CD14-positive monocyte (primary cell): ENCODE data around the gene TRMU. TPM values are rescaled to one million over a fixed set of nuclear protein-coding genes. Genes with fewer than 3 reads are reported as not detected.
A peak's percentile ranks its signal among the peaks of the same experiment; 100 is the strongest.

Experiments used
- DNase-seq, 3 donors: peaks; one replicate each; pipeline ENCODE4 v3.0.0-alpha.2; 2011 to 2022
- H2AFZ ChIP-seq: 2 replicates; pipeline ENCODE4 v1.6.0; 2012; ENCODE audit warnings: mild to moderate bottlenecking, low read depth, low read length, inconsistent platforms; ENCODE audit not compliant: insufficient read depth, poor library complexity, severe bottlenecking
- H3K27ac ChIP-seq, 2 donors: 1 replicate in 1 of 2; 2 replicates in 1 of 2; pipeline ENCODE4 v1.5.1; 2012 to 2013; ENCODE audit warnings: low read length in 2 of 2, control low read depth in 1 of 2, inconsistent platforms in 1 of 2, low read depth in 1 of 2, mild to moderate bottlenecking in 1 of 2
- H3K27me3 ChIP-seq, 2 donors: one replicate each; pipeline versions ENCODE4 v1.6.0 to v1.6.1; 2011 to 2013; ENCODE audit warnings: low read length in 2 of 2; ENCODE audit not compliant: control insufficient read depth in 2 of 2, insufficient read depth in 2 of 2
- H3K36me3 ChIP-seq, 2 donors: replicated peaks in 1 of 2; 1 replicate in 1 of 2; 2 replicates in 1 of 2; pipeline versions ENCODE4 v1.5.1 to v1.6.1; 2012 to 2013; ENCODE audit warnings: low read length in 2 of 2, control low read depth in 1 of 2, inconsistent platforms in 1 of 2, mild to moderate bottlenecking in 1 of 2; ENCODE audit not compliant: insufficient read depth in 2 of 2, control insufficient read depth in 1 of 2
- H3K4me1 ChIP-seq, 2 donors: 1 replicate in 1 of 2; 2 replicates in 1 of 2; pipeline versions ENCODE4 v1.5.1 to v1.6.1; 2012 to 2013; ENCODE audit warnings: low read length in 2 of 2, control low read depth in 1 of 2, inconsistent platforms in 1 of 2, mild to moderate bottlenecking in 1 of 2, moderate library complexity in 1 of 2; ENCODE audit not compliant: insufficient read depth in 2 of 2, control insufficient read depth in 1 of 2
- H3K4me2 ChIP-seq: replicated peaks from 2 replicates; pipeline ENCODE3; 2012; ENCODE audit warnings: low read length, moderate library complexity, mild to moderate bottlenecking; ENCODE audit not compliant: poor library complexity, severe bottlenecking; ENCODE audit errors: extremely low read depth
- H3K4me3 ChIP-seq, 3 experiments: fragments of 200-600 bp in 1 of 3; sonication (generic) in 1 of 3; replicated peaks in 1 of 3; 1 replicate in 2 of 3; 2 replicates in 1 of 3; pipeline ENCODE4 v1.5.1; 2011 to 2013; ENCODE audit warnings: low read length in 3 of 3, mild to moderate bottlenecking in 3 of 3, control low read depth in 2 of 3, low read depth in 2 of 3, inconsistent platforms in 1 of 3, moderate library complexity in 1 of 3
- H3K79me2 ChIP-seq: 2 replicates; pipeline ENCODE4 v1.6.0; 2012; ENCODE audit warnings: mild to moderate bottlenecking, control low read depth, inconsistent platforms, low read length, moderate library complexity; ENCODE audit not compliant: insufficient read depth
- H3K9ac ChIP-seq: 2 replicates; pipeline ENCODE4 v1.6.0; 2017; ENCODE audit warnings: low read length, mild to moderate bottlenecking; ENCODE audit not compliant: insufficient read depth, poor library complexity, severe bottlenecking
- H3K9me3 ChIP-seq, 2 donors: replicated peaks in 1 of 2; 1 replicate in 1 of 2; 2 replicates in 1 of 2; pipeline versions ENCODE4 v1.5.1 to v1.6.1; 2012 to 2013; ENCODE audit warnings: low read length in 2 of 2, control low read depth in 1 of 2; ENCODE audit not compliant: control insufficient read depth in 1 of 2, insufficient read depth in 1 of 2
- H4K20me1 ChIP-seq: 2 replicates; pipeline ENCODE4 v1.6.0; 2012; ENCODE audit warnings: mild to moderate bottlenecking, low read length, control low read depth, moderate library complexity; ENCODE audit not compliant: insufficient read depth
- H3K27ac Mint-ChIP-seq, 7 donors: one replicate each; pipeline ENCODE4 v1.8.0; 2020; ENCODE audit warnings: mild to moderate bottlenecking in 7 of 7, mixed read lengths in 7 of 7, moderate library complexity in 6 of 7, inconsistent platforms in 2 of 7
- H3K27me3 Mint-ChIP-seq, 3 donors: one replicate each; pipeline ENCODE4 v1.8.0; 2021 to 2022; ENCODE audit warnings: low read depth in 3 of 3, mild to moderate bottlenecking in 3 of 3, mixed read lengths in 3 of 3, moderate library complexity in 3 of 3, inconsistent platforms in 1 of 3
- H3K36me3 Mint-ChIP-seq, 2 donors: one replicate each; pipeline ENCODE4 v1.8.0; 2020; ENCODE audit warnings: mixed read lengths in 2 of 2, inconsistent platforms in 1 of 2, mild to moderate bottlenecking in 1 of 2
- H3K4me1 Mint-ChIP-seq: one replicate; pipeline ENCODE4 v1.8.0; 2020; ENCODE audit warnings: mild to moderate bottlenecking, mixed read lengths
- H3K4me3 Mint-ChIP-seq, 2 donors: one replicate each; pipeline ENCODE4 v1.8.0; 2020; ENCODE audit warnings: mild to moderate bottlenecking in 2 of 2, mixed read lengths in 2 of 2, moderate library complexity in 1 of 2
- H3K9me3 Mint-ChIP-seq, 7 donors: one replicate each; pipeline ENCODE4 v1.8.0; 2020 to 2022; ENCODE audit warnings: mixed read lengths in 7 of 7, mild to moderate bottlenecking in 6 of 7, moderate library complexity in 6 of 7, inconsistent platforms in 2 of 7
- CTCF ChIP-seq: fragments of 200-600 bp; IDR thresholded peaks from one replicate; pipeline ENCODE4 v1.8.0; 2022; ENCODE audit warnings: antibody characterized with exemption, mild to moderate bottlenecking
- WGBS: methylation state at CpG from one replicate; pipeline ENCODE4 v1.1.5; 2013; ENCODE audit warnings: missing lambda C conversion rate; ENCODE audit not compliant: insufficient coverage; 5-methylcytosine and 5-hydroxymethylcytosine counted together
- intact Hi-C, 2 donors: fragments of 100-400 bp; cut with micrococcal nuclease; formaldehyde crosslinking; loops; one replicate each; pipeline versions ENCODE4 v1.15.0 to v1.15.1; 2023
- polyA plus RNA-seq, 3 donors: library from polyadenylated mRNA; depleted of rRNA in 1 of 3; unstranded in 2 of 3; stranded (reverse) in 1 of 3; fragments of 300-500 nt in 2 of 3; fragments of >200 nt in 1 of 3; fragmentation: Illumina TruSeq in 2 of 3; gene quantifications; 1 replicate in 2 of 3; 2 replicates in 1 of 3; pipeline ENCODE4 v1.2.3, GENCODE V29; 2012 to 2021

TRMU gene
- polyA plus RNA-seq, 3 donors, result 4.7 to 32.9 (median 5.6) TPM

GRCh38 chr22:46354993-46355305, 19.4 kb downstream of the TRMU start:
- H3K4me1 Mint-ChIP-seq, result no peaks in the 10 kb centered on the region
- intact Hi-C loops, result no loop called here
- Histone ChIP-seq H3K4me1 (no peaks in the 10 kb centered on the region), H3K4me2 (no peak overlapping the region), H3K9me3 (no peaks in the 10 kb centered on the region), H2AFZ (no peak overlapping the region), H4K20me1 (peaks cover 18% of the 10 kb centered on the region), H3K79me2 (no peaks in the 10 kb centered on the region), H3K36me3 (peaks cover 68 to 77% of the 10 kb centered on the region in 2 donors), H3K27ac (no peak overlapping the region), H3K27me3 (no peaks in the 10 kb centered on the region), H3K9ac (no peak overlapping the region), H3K4me3 (no peak overlapping the region)
- peaks cover 72 to 87% of the 10 kb centered on the region in 2 donors for H3K36me3 Mint-ChIP-seq
- WGBS, result 94% methylated on average over 3 of the region's 7 CpGs
- no peaks in the 10 kb centered on the region for H3K9me3 Mint-ChIP-seq
- TF ChIP-seq CTCF, result no peak
- peaks cover 0 to 4% (median 2%) of the 10 kb centered on the region in 3 donors for H3K27me3 Mint-ChIP-seq
- no peak overlapping the region for H3K27ac Mint-ChIP-seq
- no peak overlapping the region for H3K4me3 Mint-ChIP-seq
- no peak for DNase-seq

- intact Hi-C loops, result no loop called here
- 61% methylated on average over 22 of the region's 22 CpGs for WGBS
Observed at GRCh38 chr22:46355369-46355995, 20.0 kb downstream of the TRMU start.

More at GRCh38 chr22:46355369-46355995, 20.0 kb downstream of the TRMU start:
- Histone ChIP-seq H3K27me3 (no peaks in the 10 kb centered on the region), H3K27ac (no peak overlapping the region), H3K4me2 (no peak overlapping the region), H3K36me3 (peaks cover 63 to 72% of the 10 kb centered on the region in 2 donors), H3K4me3 (no peak overlapping the region), H3K9me3 (no peaks in the 10 kb centered on the region), H3K9ac (no peak overlapping the region), H3K79me2 (no peaks in the 10 kb centered on the region), H4K20me1 (peaks cover 18% of the 10 kb centered on the region), H3K4me1 (no peaks in the 10 kb centered on the region), H2AFZ (no peak overlapping the region)
- no peak overlapping the region for H3K4me3 Mint-ChIP-seq
- DNase-seq, result peak; percentile 5 to 30 (median 6)
- H3K9me3 Mint-ChIP-seq, result peaks cover 0 to 3% (median 0%) of the 10 kb centered on the region in 7 donors
- H3K27ac Mint-ChIP-seq, result no peak overlapping the region
- TF ChIP-seq CTCF, result peak; percentile 78
- peaks cover 0 to 5% (median 2%) of the 10 kb centered on the region in 3 donors for H3K27me3 Mint-ChIP-seq
- H3K4me1 Mint-ChIP-seq, result no peaks in the 10 kb centered on the region
- peaks cover 67 to 81% of the 10 kb centered on the region in 2 donors for H3K36me3 Mint-ChIP-seq
